A549 (cell line): ENCODE data around the gene ITGB7. TPM values are rescaled to one million over a fixed set of nuclear protein-coding genes. Genes with fewer than 3 reads are reported as not detected.

Experiments
- ATAC-seq, 2 experiments: fragments of 200-7000 bp in 1 of 2; fragments of >200 bp in 1 of 2; cut with Nextera tagmentation in 1 of 2; cut with Tn5 transposase in 1 of 2; 3 replicates each; pipeline versions ENCODE4 v1.8.0 to v1.9.1; 2018 to 2020; ENCODE audit warnings: mild to moderate bottlenecking in 1 of 2, moderate library complexity in 1 of 2
- CTCF ChIA-PET: fragments of 300-600 bp; sonication (Branson Sonifier 250); formaldehyde crosslinking; extraction: SDS; loops from one replicate; lab custom pipeline; 2021; ENCODE audit warnings: antibody characterized with exemption, inconsistent platforms; lab: Yijun Ruan, JAX
- POLR2A ChIA-PET: fragments of 350-600 bp; formaldehyde crosslinking; extraction: SDS; loops from one replicate; lab custom pipeline; 2021; ENCODE audit warnings: antibody characterized with exemption, inconsistent platforms; lab: Yijun Ruan, JAX
- DNase-seq, 2 experiments: peaks; one replicate each; pipeline versions ENCODE4 v3.0.0 to v3.0.0-alpha.2; 2011 to 2016; ENCODE audit warnings: low read depth in 1 of 2, low spot score in 1 of 2
- FAIRE-seq: peaks from 2 replicates; lab custom pipeline; 2011; peaks lifted over from hg19 to GRCh38; lab: Jason Lieb, UNC
- H3K27ac ChIP-seq, 2 experiments: fragments of >200 bp; sonication (Bioruptor Twin); formaldehyde crosslinking; 3 replicates each; pipeline ENCODE4 v1.5.1; 2016 to 2017
- H3K4me1 ChIP-seq: fragments of >200 bp; sonication (Bioruptor Twin); formaldehyde crosslinking; 3 replicates; pipeline ENCODE4 v1.6.1; 2016
- H3K4me2 ChIP-seq: fragments of >200 bp; sonication (Bioruptor Twin); formaldehyde crosslinking; 3 replicates; pipeline ENCODE4 v1.6.1; 2016
- H3K4me3 ChIP-seq: fragments of >200 bp; sonication (Bioruptor Twin); formaldehyde crosslinking; 3 replicates; pipeline ENCODE4 v1.5.1; 2016
- H3K9me3 ChIP-seq: fragments of >200 bp; sonication (Bioruptor Twin); formaldehyde crosslinking; 3 replicates; pipeline ENCODE4 v1.6.1; 2016
- BHLHE40 ChIP-seq: IDR thresholded peaks from 2 replicates; pipeline ENCODE4 v1.6.1; 2012; ENCODE audit warnings: low read depth, low read length, inconsistent platforms
- CBX8 ChIP-seq: fragments of 200-600 bp; sonication (generic); IDR thresholded peaks from 2 replicates; pipeline ENCODE4 v1.6.1; 2016
- CEBPB ChIP-seq, 2 experiments: fragments of >200 bp in 1 of 2; sonication (Bioruptor Twin) in 1 of 2; formaldehyde crosslinking in 1 of 2; IDR thresholded peaks; 2 replicates each; pipeline ENCODE4 v1.6.1; 2012 to 2016
- E2F6 ChIP-seq: IDR thresholded peaks from 2 replicates; pipeline ENCODE4 v1.6.1; 2012; ENCODE audit warnings: low read depth, borderline replicate concordance
- EHF ChIP-seq: fragments of 250-450 bp; sonication (Bioruptor Pico); IDR thresholded peaks from 2 replicates; pipeline ENCODE4 v1.5.0; 2020; ENCODE audit warnings: mild to moderate bottlenecking
- EP300 ChIP-seq, 2 experiments: fragments of >200 bp; sonication (Bioruptor Twin); formaldehyde crosslinking; IDR thresholded peaks; 2 replicates in 1 of 2; 3 replicates in 1 of 2; pipeline ENCODE4 v1.6.1; 2016 to 2017
- HEYL ChIP-seq: fragments of 250-450 bp; sonication (Bioruptor Pico); IDR thresholded peaks from 2 replicates; pipeline ENCODE4 v1.8.0; 2021; ENCODE audit warnings: mild to moderate bottlenecking, moderate library complexity
- HMGXB4 ChIP-seq: fragments of 250-450 bp; sonication (Bioruptor Pico); IDR thresholded peaks from 2 replicates; pipeline ENCODE4 v1.5.0; 2021; ENCODE audit warnings: mild to moderate bottlenecking, moderate library complexity, borderline replicate concordance
- HOXB5 ChIP-seq: fragments of 250-450 bp; sonication (Bioruptor Pico); IDR thresholded peaks from 2 replicates; pipeline ENCODE4 v1.5.0; 2020; ENCODE audit warnings: mild to moderate bottlenecking, moderate library complexity
- KDM1A ChIP-seq: fragments of 200-600 bp; sonication (generic); IDR thresholded peaks from 2 replicates; pipeline ENCODE4 v1.6.1; 2016; ENCODE audit warnings: low read depth, mild to moderate bottlenecking
- MAFK ChIP-seq: fragments of 450-650 bp; IDR thresholded peaks from 2 replicates; pipeline ENCODE4 v1.6.1; 2014; ENCODE audit not compliant: partially characterized antibody
- MAX ChIP-seq: IDR thresholded peaks from 2 replicates; pipeline ENCODE4 v1.6.1; 2012
- POLR2A ChIP-seq: IDR thresholded peaks from 2 replicates; pipeline ENCODE4 v1.6.1; 2012; ENCODE audit warnings: mild to moderate bottlenecking, low read length
- POLR2AphosphoS2 ChIP-seq: conservative IDR thresholded peaks from 2 replicates; pipeline ENCODE4 v1.6.1; 2012; ENCODE audit warnings: low read length, improper control_type of control experiment, inconsistent platforms
- RARB ChIP-seq: fragments of 250-450 bp; sonication (Bioruptor Pico); IDR thresholded peaks from 2 replicates; pipeline ENCODE4 v1.8.0; 2021; ENCODE audit warnings: mild to moderate bottlenecking, moderate library complexity
- RFX5 ChIP-seq: fragments of 450-650 bp; IDR thresholded peaks from 2 replicates; pipeline ENCODE4 v1.7.1; 2014; ENCODE audit warnings: antibody characterized with exemption, mild to moderate bottlenecking, moderate library complexity
- RNF2 ChIP-seq: fragments of 200-600 bp; sonication (generic); IDR thresholded peaks from 2 replicates; pipeline ENCODE4 v1.6.1; 2016; ENCODE audit warnings: low read depth, mild to moderate bottlenecking, antibody characterized with exemption, moderate library complexity, borderline replicate concordance
- ZNF302 ChIP-seq: fragments of 250-450 bp; sonication (Bioruptor Pico); IDR thresholded peaks from 2 replicates; pipeline ENCODE4 v1.9.0; 2021; ENCODE audit warnings: inconsistent platforms, mild to moderate bottlenecking, moderate library complexity
- ZSCAN20 ChIP-seq: fragments of 250-450 bp; sonication (Bioruptor Pico); IDR thresholded peaks from 2 replicates; pipeline ENCODE4 v1.8.0; 2022; ENCODE audit warnings: mild to moderate bottlenecking, moderate library complexity
- WGBS: methylation state at CpG from one replicate; pipeline ENCODE4 v1.1.6; 2017; ENCODE audit errors: missing lambda C conversion rate; 5-methylcytosine and 5-hydroxymethylcytosine counted together
- polyA plus RNA-seq, 4 experiments: library from polyadenylated mRNA; depleted of rRNA in 3 of 4; stranded (reverse); fragments of >200 nt; fragmentation: RNase III in 1 of 4; extraction: RNeasy Plus Mini Kit Qiagen cat#74134 plus additional on column Dnase treatment in 1 of 4; gene quantifications; 2 replicates in 3 of 4; 3 replicates in 1 of 4; pipeline ENCODE4 v1.2.3, GENCODE V29; 2011 to 2017
- TF ChIP-seq, protein P1 (sequence below): fragments of 150-350 bp; IDR thresholded peaks from 2 replicates; pipeline ENCODE4 v1.6.1; 2014; ENCODE audit warnings: low read depth, mild to moderate bottlenecking, low read length
- TF ChIP-seq, protein P2 (sequence below): fragments of 200-600 bp; sonication (generic); IDR thresholded peaks from 2 replicates; pipeline ENCODE4 v1.6.1; 2016; ENCODE audit warnings: antibody characterized with exemption, mild to moderate bottlenecking, moderate library complexity

ITGB7 gene
- polyA plus RNA-seq, 2 of the 4 experiments (the other 2 are of a cell fraction) = 0.54 to 0.56 TPM

GRCh38 chr12:53219956-53220693 lies 13.1 kb upstream of the ITGB7 start (continued):
- TF ChIP-seq, protein P1, sequence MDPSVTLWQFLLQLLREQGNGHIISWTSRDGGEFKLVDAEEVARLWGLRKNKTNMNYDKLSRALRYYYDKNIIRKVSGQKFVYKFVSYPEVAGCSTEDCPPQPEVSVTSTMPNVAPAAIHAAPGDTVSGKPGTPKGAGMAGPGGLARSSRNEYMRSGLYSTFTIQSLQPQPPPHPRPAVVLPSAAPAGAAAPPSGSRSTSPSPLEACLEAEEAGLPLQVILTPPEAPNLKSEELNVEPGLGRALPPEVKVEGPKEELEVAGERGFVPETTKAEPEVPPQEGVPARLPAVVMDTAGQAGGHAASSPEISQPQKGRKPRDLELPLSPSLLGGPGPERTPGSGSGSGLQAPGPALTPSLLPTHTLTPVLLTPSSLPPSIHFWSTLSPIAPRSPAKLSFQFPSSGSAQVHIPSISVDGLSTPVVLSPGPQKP = no peak
- TF ChIP-seq ZSCAN20 (CRISPR knock-in tag) (no peak), EP300 (IDR thresholded peaks at IDR 0.05) (no peak), RNF2 (no peak), HEYL (no peak), ZNF302 (no peak), CBX8 (no peak), HMGXB4 (CRISPR knock-in tag) (no peak), KDM1A (0 out of 2 replicates have a peak, but pooled peaks have one; percentile 17)

DNA sequence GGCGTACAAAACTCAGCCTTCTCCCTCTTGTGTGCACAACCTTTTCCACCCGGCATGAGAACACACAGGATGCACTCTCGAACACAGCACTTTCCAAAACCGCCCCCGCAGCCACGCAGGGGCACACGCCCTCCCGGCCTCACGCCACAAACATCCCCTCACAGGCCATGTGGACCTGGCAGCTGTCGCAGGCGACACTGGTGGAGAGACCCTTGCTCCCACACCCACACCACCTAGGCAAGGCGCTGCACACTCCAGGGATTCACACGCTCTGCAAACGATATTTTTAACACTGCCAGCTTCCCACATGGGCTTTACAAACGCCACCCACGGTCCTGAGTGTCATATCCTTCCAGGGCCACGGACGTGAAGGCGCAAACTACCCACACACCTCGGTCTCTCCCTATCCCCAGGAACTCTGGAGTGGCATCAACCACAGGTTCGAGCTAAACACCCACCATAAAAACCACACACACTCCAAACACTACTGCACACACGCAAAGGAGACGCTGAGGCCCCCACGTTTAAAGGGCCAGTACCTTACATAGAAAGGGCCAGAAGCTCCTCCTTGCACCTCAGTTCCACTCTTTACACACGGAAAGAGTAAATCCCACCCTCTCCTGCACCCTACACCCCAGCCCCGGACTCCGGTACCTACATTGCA lies 12.4 kb upstream of the ITGB7 start:
- Histone ChIP-seq H3K9me3 (no peaks in the 10 kb centered on the region), H3K4me2 (peak overlapping the region; percentile 97), H3K4me3 (peak overlapping the region; percentile 61), H3K4me1 (peaks cover 56% of the 10 kb centered on the region), H3K27ac (peak overlapping the region; percentile 98)
- TF ChIP-seq POLR2A = 0 out of 2 replicates have a peak, but pooled peaks have one; percentile 17
- peak; percentile 53 for TF ChIP-seq MAX
- TF ChIP-seq POLR2AphosphoS2 = no peak
- no peak for TF ChIP-seq E2F6
- ChIA-PET POLR2A (interaction anchor here (0.5 to 2.2 kb wide), 9 partner anchors 22 to 203 kb away, joined by 3 to 15 read pairs (median 5); partner anchors contain the start of genes AAAS, CSAD, MYG1 and PFDN5), CTCF (interaction anchor here (0.9 to 33.2 kb wide), 11 partner anchors 9 to 154 kb away, joined by 3 to 1046 read pairs (median 7); partner anchors contain the start of genes AAAS, ESPL1, MYG1 and PFDN5)
- 19% methylated on average over 27 of the region's 27 CpGs for WGBS
- DNase-seq (peak; percentile 51 to 61), FAIRE-seq (no peak), ATAC-seq (peak in 1 of 2 experiments; percentile 10; a peak in 3 of 6 replicates)

DNA sequence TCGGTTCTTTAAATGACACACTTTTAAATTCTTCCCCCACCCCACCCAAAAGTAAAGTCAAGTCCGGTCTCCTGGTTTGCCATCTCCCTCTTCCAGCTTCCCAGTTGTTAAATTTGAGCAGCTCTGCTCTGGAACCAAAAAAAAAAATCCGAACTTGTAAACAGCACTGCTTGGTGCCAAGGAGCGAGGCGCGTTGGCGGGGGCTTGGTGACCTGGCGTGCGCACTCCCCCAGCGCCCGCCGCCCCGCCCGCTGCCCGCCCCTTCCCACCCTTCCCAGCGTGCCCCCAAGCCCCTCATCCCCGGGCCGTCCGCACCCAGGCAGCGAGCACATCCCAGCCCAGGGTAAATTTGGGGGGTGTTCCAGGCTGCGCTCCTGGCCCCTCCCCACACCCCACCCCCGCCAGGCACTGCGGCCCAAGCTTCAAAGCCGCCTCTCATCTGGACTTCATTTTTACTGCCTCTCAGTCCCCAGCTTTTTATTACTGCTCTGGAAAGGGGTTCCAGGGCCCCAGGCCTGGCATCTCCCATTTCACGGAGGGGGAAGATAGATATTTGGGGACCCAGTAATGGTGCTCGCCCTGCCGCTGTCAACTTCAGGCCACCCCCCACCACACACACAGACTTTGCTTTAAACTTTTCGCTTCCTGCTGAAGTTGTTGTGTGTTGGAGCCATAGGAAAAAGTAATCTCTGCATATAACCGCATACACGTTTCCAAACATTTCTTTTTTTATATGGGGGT lies 11.7 kb upstream of the ITGB7 start:
- H3K4me1 ChIP-seq = peaks cover 49% of the 10 kb centered on the region
- POLR2A ChIA-PET = interaction anchor here (0.8 to 1.6 kb wide), 2 partner anchors 77 to 103 kb away, joined by 5 to 6 read pairs; partner anchors contain the start of genes AAAS and PFDN5
- DNase-seq (no peak), ATAC-seq (no peak), FAIRE-seq (no peak)
- H3K4me2 ChIP-seq = peak overlapping the region; percentile 97
- H3K9me3 ChIP-seq = no peaks in the 10 kb centered on the region
- WGBS = 83% methylated on average over 21 of the region's 30 CpGs
- H3K4me3 ChIP-seq = peak overlapping the region; percentile 61
- peak overlapping the region; percentile 98 for H3K27ac ChIP-seq
- CTCF ChIA-PET = interaction anchor here (1.2 to 33.2 kb wide), 10 partner anchors 20 to 153 kb away, joined by 3 to 1046 read pairs (median 8); partner anchors contain the start of genes AAAS, ESPL1, MYG1 and PFDN5
- TF ChIP-seq HEYL = no peak
- TF ChIP-seq MAX = no peak
- TF ChIP-seq RARB (CRISPR knock-in tag) = no peak
- no peak for TF ChIP-seq BHLHE40
- TF ChIP-seq HOXB5 (CRISPR knock-in tag) = no peak
- TF ChIP-seq POLR2A = no peak
- TF ChIP-seq RFX5 = no peak
- no peak for TF ChIP-seq CEBPB (IDR thresholded peaks at IDR 0.05)
- TF ChIP-seq, protein P2, sequence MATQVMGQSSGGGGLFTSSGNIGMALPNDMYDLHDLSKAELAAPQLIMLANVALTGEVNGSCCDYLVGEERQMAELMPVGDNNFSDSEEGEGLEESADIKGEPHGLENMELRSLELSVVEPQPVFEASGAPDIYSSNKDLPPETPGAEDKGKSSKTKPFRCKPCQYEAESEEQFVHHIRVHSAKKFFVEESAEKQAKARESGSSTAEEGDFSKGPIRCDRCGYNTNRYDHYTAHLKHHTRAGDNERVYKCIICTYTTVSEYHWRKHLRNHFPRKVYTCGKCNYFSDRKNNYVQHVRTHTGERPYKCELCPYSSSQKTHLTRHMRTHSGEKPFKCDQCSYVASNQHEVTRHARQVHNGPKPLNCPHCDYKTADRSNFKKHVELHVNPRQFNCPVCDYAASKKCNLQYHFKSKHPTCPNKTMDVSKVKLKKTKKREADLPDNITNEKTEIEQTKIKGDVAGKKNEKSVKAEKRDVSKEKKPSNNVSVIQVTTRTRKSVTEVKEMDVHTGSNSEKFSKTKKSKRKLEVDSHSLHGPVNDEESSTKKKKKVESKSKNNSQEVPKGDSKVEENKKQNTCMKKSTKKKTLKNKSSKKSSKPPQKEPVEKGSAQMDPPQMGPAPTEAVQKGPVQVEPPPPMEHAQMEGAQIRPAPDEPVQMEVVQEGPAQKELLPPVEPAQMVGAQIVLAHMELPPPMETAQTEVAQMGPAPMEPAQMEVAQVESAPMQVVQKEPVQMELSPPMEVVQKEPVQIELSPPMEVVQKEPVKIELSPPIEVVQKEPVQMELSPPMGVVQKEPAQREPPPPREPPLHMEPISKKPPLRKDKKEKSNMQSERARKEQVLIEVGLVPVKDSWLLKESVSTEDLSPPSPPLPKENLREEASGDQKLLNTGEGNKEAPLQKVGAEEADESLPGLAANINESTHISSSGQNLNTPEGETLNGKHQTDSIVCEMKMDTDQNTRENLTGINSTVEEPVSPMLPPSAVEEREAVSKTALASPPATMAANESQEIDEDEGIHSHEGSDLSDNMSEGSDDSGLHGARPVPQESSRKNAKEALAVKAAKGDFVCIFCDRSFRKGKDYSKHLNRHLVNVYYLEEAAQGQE = no peak
- no peak for TF ChIP-seq EHF
- no peak for TF ChIP-seq MAFK
